Smooth muscle cell (in vitro differentiated cells): ENCODE data around the gene CYSTM1. TPM values are rescaled to one million over a fixed set of nuclear protein-coding genes. Genes with fewer than 3 reads are reported as not detected.

Source experiments
- DNase-seq: peaks from one replicate; lab custom pipeline; 2025; ENCODE audit not compliant: unreplicated experiment; lab: John Stamatoyannopoulos, UW
- H2AFZ ChIP-seq: fragments of 200-600 bp; sonication (generic); 2 replicates; pipeline ENCODE4 v1.6.0; 2016; ENCODE audit warnings: antibody characterized with exemption, low read depth, mild to moderate bottlenecking
- H3F3A ChIP-seq: fragments of 200-600 bp; sonication (generic); 2 replicates; pipeline ENCODE4 v1.6.0; 2017; ENCODE audit warnings: antibody characterized with exemption, low read depth
- H3K27ac ChIP-seq: fragments of 200-600 bp; sonication (generic); 2 replicates; pipeline ENCODE4 v1.5.1; 2016; ENCODE audit warnings: low read depth, mild to moderate bottlenecking
- H3K27me3 ChIP-seq: fragments of 200-600 bp; sonication (generic); 2 replicates; pipeline ENCODE4 v1.6.1; 2016; ENCODE audit warnings: low read depth, mild to moderate bottlenecking
- H3K36me3 ChIP-seq: fragments of 200-600 bp; sonication (generic); 2 replicates; pipeline ENCODE4 v1.5.1; 2016; ENCODE audit warnings: low read depth
- H3K4me1 ChIP-seq: fragments of 200-600 bp; sonication (generic); 2 replicates; pipeline ENCODE4 v1.5.1; 2016; ENCODE audit warnings: low read depth
- H3K4me2 ChIP-seq: fragments of 200-600 bp; sonication (generic); 2 replicates; pipeline ENCODE4 v1.6.0; 2016; ENCODE audit warnings: mild to moderate bottlenecking
- H3K4me3 ChIP-seq: fragments of 200-600 bp; sonication (generic); 2 replicates; pipeline ENCODE4 v1.5.1; 2016; ENCODE audit warnings: mild to moderate bottlenecking
- H3K79me2 ChIP-seq: fragments of 200-600 bp; sonication (generic); 2 replicates; pipeline ENCODE4 v1.6.0; 2016; ENCODE audit warnings: low read depth, mild to moderate bottlenecking
- H3K9ac ChIP-seq: fragments of 200-600 bp; sonication (generic); 2 replicates; pipeline ENCODE4 v1.6.0; 2016; ENCODE audit warnings: low read depth
- H3K9me3 ChIP-seq: fragments of 200-600 bp; sonication (generic); replicated peaks from 2 replicates; pipeline ENCODE4 v1.5.1; 2016; ENCODE audit warnings: low read depth
- H4K20me1 ChIP-seq: fragments of 200-600 bp; sonication (generic); 2 replicates; pipeline ENCODE4 v1.6.0; 2016; ENCODE audit warnings: low read depth
- WGBS: methylation state at CpG from one replicate; pipeline ENCODE4 v1.1.7; 2016; ENCODE audit warnings: low lambda C conversion rate; 5-methylcytosine and 5-hydroxymethylcytosine counted together
- polyA plus RNA-seq: library from polyadenylated mRNA; unstranded; fragments of >200 nt; fragmentation: Nextera tagmentation; extraction: Ambion mirVana; gene quantifications from 2 replicates; pipeline ENCODE4 v1.2.1, GENCODE V29; 2016
- total RNA-seq: library from RNA; depleted of rRNA; stranded (reverse); fragments of >200 nt; gene quantifications from 2 replicates; pipeline ENCODE4 v1.2.3, GENCODE V29; 2014
- TF ChIP-seq, protein P1 (sequence below): fragments of 200-600 bp; sonication (generic); IDR thresholded peaks from 2 replicates; pipeline ENCODE4 v1.5.1; 2017; ENCODE audit warnings: borderline replicate concordance, mild to moderate bottlenecking, antibody characterized with exemption; ENCODE audit not compliant: insufficient read depth, poor library complexity, severe bottlenecking

CYSTM1 gene
- total and polyA plus RNA-seq, 2 experiments from 2014 or later: 23.5 to 45.6 TPM

- no peak for DNase-seq
- Histone ChIP-seq H3K36me3 (no peaks in the 10 kb centered on the region), H3F3A (no peaks in the 10 kb centered on the region), H3K27ac (no peak overlapping the region), H3K79me2 (no peaks in the 10 kb centered on the region), H3K4me2 (peak overlapping the region; percentile 88), H4K20me1 (peaks cover 87% of the 10 kb centered on the region), H3K27me3 (peaks cover 38% of the 10 kb centered on the region), H3K4me3 (peak overlapping the region; percentile 51), H2AFZ (no peak overlapping the region), H3K4me1 (peaks cover 6% of the 10 kb centered on the region), H3K9me3 (no peaks in the 10 kb centered on the region), H3K9ac (no peak overlapping the region)
- 14% methylated on average over 14 of the region's 14 CpGs for WGBS
- TF ChIP-seq, protein P1, sequence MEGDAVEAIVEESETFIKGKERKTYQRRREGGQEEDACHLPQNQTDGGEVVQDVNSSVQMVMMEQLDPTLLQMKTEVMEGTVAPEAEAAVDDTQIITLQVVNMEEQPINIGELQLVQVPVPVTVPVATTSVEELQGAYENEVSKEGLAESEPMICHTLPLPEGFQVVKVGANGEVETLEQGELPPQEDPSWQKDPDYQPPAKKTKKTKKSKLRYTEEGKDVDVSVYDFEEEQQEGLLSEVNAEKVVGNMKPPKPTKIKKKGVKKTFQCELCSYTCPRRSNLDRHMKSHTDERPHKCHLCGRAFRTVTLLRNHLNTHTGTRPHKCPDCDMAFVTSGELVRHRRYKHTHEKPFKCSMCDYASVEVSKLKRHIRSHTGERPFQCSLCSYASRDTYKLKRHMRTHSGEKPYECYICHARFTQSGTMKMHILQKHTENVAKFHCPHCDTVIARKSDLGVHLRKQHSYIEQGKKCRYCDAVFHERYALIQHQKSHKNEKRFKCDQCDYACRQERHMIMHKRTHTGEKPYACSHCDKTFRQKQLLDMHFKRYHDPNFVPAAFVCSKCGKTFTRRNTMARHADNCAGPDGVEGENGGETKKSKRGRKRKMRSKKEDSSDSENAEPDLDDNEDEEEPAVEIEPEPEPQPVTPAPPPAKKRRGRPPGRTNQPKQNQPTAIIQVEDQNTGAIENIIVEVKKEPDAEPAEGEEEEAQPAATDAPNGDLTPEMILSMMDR: no peak
Measured at GRCh38 chr5:140146523-140146842, 28.5 kb upstream of the CYSTM1 start.

GRCh38 chr5:140147460-140147859, 27.5 kb upstream of the CYSTM1 start:
- Histone ChIP-seq H4K20me1 (peaks cover 77% of the 10 kb centered on the region), H3K9ac (no peak overlapping the region), H3K4me1 (peaks cover 6% of the 10 kb centered on the region), H3K27me3 (peaks cover 38% of the 10 kb centered on the region), H3K4me3 (no peak overlapping the region), H3K4me2 (no peak overlapping the region), H3K27ac (no peak overlapping the region), H2AFZ (no peak overlapping the region), H3K9me3 (no peaks in the 10 kb centered on the region), H3K36me3 (no peaks in the 10 kb centered on the region), H3K79me2 (no peaks in the 10 kb centered on the region), H3F3A (no peaks in the 10 kb centered on the region)
- TF ChIP-seq, protein P1: no peak
- no peak for DNase-seq
- WGBS: 71% methylated on average over 1 of the region's 1 CpG

- WGBS: 7% methylated on average over 6 of the region's 6 CpGs
- Histone ChIP-seq H3F3A (no peaks in the 10 kb centered on the region), H3K4me2 (no peak overlapping the region), H3K36me3 (no peaks in the 10 kb centered on the region), H3K27ac (no peak overlapping the region), H3K9me3 (no peaks in the 10 kb centered on the region), H3K79me2 (no peaks in the 10 kb centered on the region), H3K4me1 (peaks cover 11% of the 10 kb centered on the region), H3K9ac (no peak overlapping the region), H3K27me3 (peaks cover 43% of the 10 kb centered on the region), H3K4me3 (no peak overlapping the region), H4K20me1 (peaks cover 68% of the 10 kb centered on the region), H2AFZ (no peak overlapping the region)
- TF ChIP-seq, protein P1: no peak
- no peak for DNase-seq
Measured at GRCh38 chr5:140148508-140148907, 26.5 kb upstream of the CYSTM1 start.

GRCh38 chr5:140150201-140150600, 24.8 kb upstream of the CYSTM1 start:
- 86% methylated on average over 2 of the region's 2 CpGs for WGBS
- no peaks in the 10 kb centered on the region for H3K36me3 ChIP-seq
- H2AFZ ChIP-seq: no peak overlapping the region
- H3K9ac ChIP-seq: no peak overlapping the region
- peaks cover 15% of the 10 kb centered on the region for H3K4me1 ChIP-seq
- H3K9me3 ChIP-seq: no peaks in the 10 kb centered on the region
- TF ChIP-seq, protein P1: no peak
- peaks cover 41% of the 10 kb centered on the region for H3K27me3 ChIP-seq
- H3K4me2 ChIP-seq: no peak overlapping the region
- no peak overlapping the region for H3K27ac ChIP-seq
- H4K20me1 ChIP-seq: peaks cover 52% of the 10 kb centered on the region
- no peak overlapping the region for H3K4me3 ChIP-seq
- H3F3A ChIP-seq: no peaks in the 10 kb centered on the region
- H3K79me2 ChIP-seq: no peaks in the 10 kb centered on the region
- no peak for DNase-seq
